ENCODE data around the gene A4GALT.

- TF ChIP-seq, protein P1, sequence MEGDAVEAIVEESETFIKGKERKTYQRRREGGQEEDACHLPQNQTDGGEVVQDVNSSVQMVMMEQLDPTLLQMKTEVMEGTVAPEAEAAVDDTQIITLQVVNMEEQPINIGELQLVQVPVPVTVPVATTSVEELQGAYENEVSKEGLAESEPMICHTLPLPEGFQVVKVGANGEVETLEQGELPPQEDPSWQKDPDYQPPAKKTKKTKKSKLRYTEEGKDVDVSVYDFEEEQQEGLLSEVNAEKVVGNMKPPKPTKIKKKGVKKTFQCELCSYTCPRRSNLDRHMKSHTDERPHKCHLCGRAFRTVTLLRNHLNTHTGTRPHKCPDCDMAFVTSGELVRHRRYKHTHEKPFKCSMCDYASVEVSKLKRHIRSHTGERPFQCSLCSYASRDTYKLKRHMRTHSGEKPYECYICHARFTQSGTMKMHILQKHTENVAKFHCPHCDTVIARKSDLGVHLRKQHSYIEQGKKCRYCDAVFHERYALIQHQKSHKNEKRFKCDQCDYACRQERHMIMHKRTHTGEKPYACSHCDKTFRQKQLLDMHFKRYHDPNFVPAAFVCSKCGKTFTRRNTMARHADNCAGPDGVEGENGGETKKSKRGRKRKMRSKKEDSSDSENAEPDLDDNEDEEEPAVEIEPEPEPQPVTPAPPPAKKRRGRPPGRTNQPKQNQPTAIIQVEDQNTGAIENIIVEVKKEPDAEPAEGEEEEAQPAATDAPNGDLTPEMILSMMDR (IDR thresholded peaks at IDR 0.05): no peak
- TF ChIP-seq EP300 (IDR thresholded peaks at IDR 0.05) (no peak), POLR2A (IDR thresholded peaks at IDR 0.05) (no peak)
These were observed 76.8 kb downstream of the A4GALT start for GRCh38 chr22:42643634-42644421.
